ENCODE measurements around the gene ZMYND12. TPM values are rescaled to one million over a fixed set of nuclear protein-coding genes. Genes with fewer than 3 reads are reported as not detected.

The ZMYND12 gene, protein sequence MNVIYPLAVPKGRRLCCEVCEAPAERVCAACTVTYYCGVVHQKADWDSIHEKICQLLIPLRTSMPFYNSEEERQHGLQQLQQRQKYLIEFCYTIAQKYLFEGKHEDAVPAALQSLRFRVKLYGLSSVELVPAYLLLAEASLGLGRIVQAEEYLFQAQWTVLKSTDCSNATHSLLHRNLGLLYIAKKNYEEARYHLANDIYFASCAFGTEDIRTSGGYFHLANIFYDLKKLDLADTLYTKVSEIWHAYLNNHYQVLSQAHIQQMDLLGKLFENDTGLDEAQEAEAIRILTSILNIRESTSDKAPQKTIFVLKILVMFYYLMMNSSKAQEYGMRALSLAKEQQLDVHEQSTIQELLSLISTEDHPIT
- total RNA-seq: 0.63 TPM

GRCh38 chr1:42456010-42456753 lies at the start of gene ZMYND12, which contains the start of gene PPCS:
Gene ZMYND12 (minus strand): TSS chr1:42456022. CDS start chr1:42455997, 25 bp downstream.
Gene PPCS (plus strand): TSS chr1:42456543. CDS start chr1:42456566, 23 bp downstream.

GRCh38 chr1:42462828-42463763 lies 7.3 kb upstream of the ZMYND12 start, which contains the start of gene CCDC30:
Gene CCDC30 (plus strand): TSS chr1:42463286. CDS start chr1:42480552, 17,266 bp downstream.

GRCh38 chr1:42380586-42381279 lies 75.1 kb downstream of the ZMYND12 start, which contains the start of gene RIMKLA:
Gene RIMKLA (plus strand): TSS chr1:42380792. CDS start chr1:42380935, 143 bp downstream.

Small RNA genes within 50 kb of the gene (small RNA-seq; reads per million reads assigned to genes)
- not detected for gene TMSB4XP1 (ENCODE audit: low replicate concordance)

Other genes starting within 250 kb of the ZMYND12 start
- 90.1 TPM for gene FOXJ3, start 120.8 kb downstream of the ZMYND12 start, total RNA-seq
- 32.6 TPM for gene RIMKLA, start 75.2 kb downstream of the ZMYND12 start, total RNA-seq
- gene PPCS, start 521 bp upstream of the ZMYND12 start, total RNA-seq: 25.4 TPM
- 23.5 TPM for gene CCDC30, start 7.3 kb upstream of the ZMYND12 start, total RNA-seq
- gene PPIH, start 202.4 kb upstream of the ZMYND12 start, total RNA-seq: 20.0 TPM
- 1,112 TPM for gene YBX1, start 226.4 kb upstream of the ZMYND12 start, total RNA-seq

Measured in parietal lobe (tissue), 2 donors.